ENCODE data around the gene MNT.

DNA sequence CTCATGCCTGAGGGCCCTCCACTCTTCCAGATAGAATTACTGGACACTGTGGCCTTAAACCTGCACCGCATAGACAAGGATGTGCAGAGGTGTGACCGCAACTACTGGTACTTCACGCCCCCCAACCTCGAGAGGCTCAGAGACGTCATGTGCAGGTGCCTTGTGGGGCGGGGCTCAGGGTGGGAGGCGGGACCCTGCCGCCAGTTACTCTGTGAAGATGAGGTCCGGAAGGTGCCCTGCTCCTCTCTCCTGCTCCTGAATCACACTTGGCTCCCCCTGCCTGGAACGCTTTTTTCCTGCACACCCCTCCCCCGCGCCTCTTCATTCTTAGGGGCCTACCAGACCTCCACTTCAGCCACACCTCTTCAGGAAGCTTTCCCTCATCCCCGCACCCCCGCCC lies 24.8 kb downstream of the MNT start:
- no peak for TF ChIP-seq POLR2A (IDR thresholded peaks at IDR 0.05)
- TF ChIP-seq, protein P1, sequence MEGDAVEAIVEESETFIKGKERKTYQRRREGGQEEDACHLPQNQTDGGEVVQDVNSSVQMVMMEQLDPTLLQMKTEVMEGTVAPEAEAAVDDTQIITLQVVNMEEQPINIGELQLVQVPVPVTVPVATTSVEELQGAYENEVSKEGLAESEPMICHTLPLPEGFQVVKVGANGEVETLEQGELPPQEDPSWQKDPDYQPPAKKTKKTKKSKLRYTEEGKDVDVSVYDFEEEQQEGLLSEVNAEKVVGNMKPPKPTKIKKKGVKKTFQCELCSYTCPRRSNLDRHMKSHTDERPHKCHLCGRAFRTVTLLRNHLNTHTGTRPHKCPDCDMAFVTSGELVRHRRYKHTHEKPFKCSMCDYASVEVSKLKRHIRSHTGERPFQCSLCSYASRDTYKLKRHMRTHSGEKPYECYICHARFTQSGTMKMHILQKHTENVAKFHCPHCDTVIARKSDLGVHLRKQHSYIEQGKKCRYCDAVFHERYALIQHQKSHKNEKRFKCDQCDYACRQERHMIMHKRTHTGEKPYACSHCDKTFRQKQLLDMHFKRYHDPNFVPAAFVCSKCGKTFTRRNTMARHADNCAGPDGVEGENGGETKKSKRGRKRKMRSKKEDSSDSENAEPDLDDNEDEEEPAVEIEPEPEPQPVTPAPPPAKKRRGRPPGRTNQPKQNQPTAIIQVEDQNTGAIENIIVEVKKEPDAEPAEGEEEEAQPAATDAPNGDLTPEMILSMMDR (IDR thresholded peaks at IDR 0.05): no peak

Measured in vagina (tissue), 2 donors.